ENCODE data around the gene RASGRF1. TPM values are rescaled to one million over a fixed set of nuclear protein-coding genes. Genes with fewer than 3 reads are reported as not detected.

The RASGRF1 gene
- polyA plus RNA-seq, 1 donor (not counting 4 experiments of a cell fraction or from before 2014, with no cell fraction given), result 0.08 TPM

- Histone ChIP-seq H3K9ac (ENCODE audit: control insufficient read depth, extremely low read depth, insufficient read depth, low read length) (no peak overlapping the region), H3K4me3 (ENCODE audit: control insufficient read depth in 2 of 3, extremely low read depth in 1 of 3, insufficient read depth in 2 of 3, low read depth in 1 of 3, low read length in 3 of 3) (no peak overlapping the region), H3K79me2 (ENCODE audit: control insufficient read depth, insufficient read depth, low read length) (no peaks in the 10 kb centered on the region), H3K36me3 (ENCODE audit: control insufficient read depth in 2 of 2, extremely low read depth in 1 of 2, insufficient read depth in 2 of 2, low read length in 2 of 2) (no peaks in the 10 kb centered on the region), H3K4me1 (ENCODE audit: control insufficient read depth, extremely low read depth, insufficient read depth, low read length) (peaks cover 24% of the 10 kb centered on the region), H3K27ac (ENCODE audit: control insufficient read depth, insufficient read depth, low read length) (no peak overlapping the region), H3K27me3 (ENCODE audit: control insufficient read depth, extremely low read depth, insufficient read depth, low read length) (no peaks in the 10 kb centered on the region), H3K4me2 (ENCODE audit: control insufficient read depth, extremely low read depth, insufficient read depth, low read depth, low read length) (no peak overlapping the region), H3K9me3 (ENCODE audit: control insufficient read depth, low read depth, low read length) (no peaks in the 10 kb centered on the region), H3K9me1 (ENCODE audit: control insufficient read depth, extremely low read depth, insufficient read depth, low read length) (no peaks in the 10 kb centered on the region), H4K20me1 (ENCODE audit: control insufficient read depth, extremely low read depth, insufficient read depth, low read length) (no peaks in the 10 kb centered on the region), H2AFZ (ENCODE audit: control insufficient read depth, low read length) (no peak overlapping the region)
- dilution Hi-C loops (cut with MboI; ENCODE audit: extremely low pct_ligation_motif_present, low sequenced_read_pairs), result no loop called here
- no peak for DNase-seq (ENCODE audit: low read depth, low spot score)
- FAIRE-seq, result no peak
- TF ChIP-seq, protein P1, sequence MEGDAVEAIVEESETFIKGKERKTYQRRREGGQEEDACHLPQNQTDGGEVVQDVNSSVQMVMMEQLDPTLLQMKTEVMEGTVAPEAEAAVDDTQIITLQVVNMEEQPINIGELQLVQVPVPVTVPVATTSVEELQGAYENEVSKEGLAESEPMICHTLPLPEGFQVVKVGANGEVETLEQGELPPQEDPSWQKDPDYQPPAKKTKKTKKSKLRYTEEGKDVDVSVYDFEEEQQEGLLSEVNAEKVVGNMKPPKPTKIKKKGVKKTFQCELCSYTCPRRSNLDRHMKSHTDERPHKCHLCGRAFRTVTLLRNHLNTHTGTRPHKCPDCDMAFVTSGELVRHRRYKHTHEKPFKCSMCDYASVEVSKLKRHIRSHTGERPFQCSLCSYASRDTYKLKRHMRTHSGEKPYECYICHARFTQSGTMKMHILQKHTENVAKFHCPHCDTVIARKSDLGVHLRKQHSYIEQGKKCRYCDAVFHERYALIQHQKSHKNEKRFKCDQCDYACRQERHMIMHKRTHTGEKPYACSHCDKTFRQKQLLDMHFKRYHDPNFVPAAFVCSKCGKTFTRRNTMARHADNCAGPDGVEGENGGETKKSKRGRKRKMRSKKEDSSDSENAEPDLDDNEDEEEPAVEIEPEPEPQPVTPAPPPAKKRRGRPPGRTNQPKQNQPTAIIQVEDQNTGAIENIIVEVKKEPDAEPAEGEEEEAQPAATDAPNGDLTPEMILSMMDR (optimal IDR thresholded peaks at IDR 0.05 in 1 of 3, IDR thresholded peaks at IDR 0.05 in 1 of 3, conservative IDR thresholded peaks at IDR 0.05 in 1 of 3; ENCODE audit: extremely low read depth in 1 of 3, insufficient read depth in 2 of 3, low read length in 3 of 3), result no peak
- TF ChIP-seq EZH2 (IDR thresholded peaks at IDR 0.05; ENCODE audit: low read length), result no peak
Observed at GRCh38 chr15:78991476-78991875, 99.1 kb downstream of the RASGRF1 start.

GRCh38 chr15:78990278-78990677 is 100.3 kb downstream of the RASGRF1 start:
- no peaks in the 10 kb centered on the region for H3K36me3 ChIP-seq (ENCODE audit: control insufficient read depth in 2 of 2, extremely low read depth in 1 of 2, insufficient read depth in 2 of 2, low read length in 2 of 2)
- DNase-seq (ENCODE audit: low read depth, low spot score) (no peak), FAIRE-seq (no peak)
- no peak overlapping the region for H3K27ac ChIP-seq (ENCODE audit: control insufficient read depth, insufficient read depth, low read length)
- no peaks in the 10 kb centered on the region for H3K9me3 ChIP-seq (ENCODE audit: control insufficient read depth, low read depth, low read length)
- H3K9me1 ChIP-seq (ENCODE audit: control insufficient read depth, extremely low read depth, insufficient read depth, low read length), result no peaks in the 10 kb centered on the region
- H2AFZ ChIP-seq (ENCODE audit: control insufficient read depth, low read length), result no peak overlapping the region
- no peak overlapping the region for H3K9ac ChIP-seq (ENCODE audit: control insufficient read depth, extremely low read depth, insufficient read depth, low read length)
- dilution Hi-C loops (cut with MboI; ENCODE audit: extremely low pct_ligation_motif_present, low sequenced_read_pairs), result no loop called here
- H3K27me3 ChIP-seq (ENCODE audit: control insufficient read depth, extremely low read depth, insufficient read depth, low read length), result no peaks in the 10 kb centered on the region
- no peaks in the 10 kb centered on the region for H3K79me2 ChIP-seq (ENCODE audit: control insufficient read depth, insufficient read depth, low read length)
- no peak overlapping the region for H3K4me3 ChIP-seq (ENCODE audit: control insufficient read depth in 2 of 3, extremely low read depth in 1 of 3, insufficient read depth in 2 of 3, low read depth in 1 of 3, low read length in 3 of 3)
- TF ChIP-seq, protein P1 (optimal IDR thresholded peaks at IDR 0.05 in 1 of 3, IDR thresholded peaks at IDR 0.05 in 1 of 3, conservative IDR thresholded peaks at IDR 0.05 in 1 of 3; ENCODE audit: extremely low read depth in 1 of 3, insufficient read depth in 2 of 3, low read length in 3 of 3), result no peak
- TF ChIP-seq EZH2 (IDR thresholded peaks at IDR 0.05; ENCODE audit: low read length), result no peak
- no peaks in the 10 kb centered on the region for H4K20me1 ChIP-seq (ENCODE audit: control insufficient read depth, extremely low read depth, insufficient read depth, low read length)
- peaks cover 24% of the 10 kb centered on the region for H3K4me1 ChIP-seq (ENCODE audit: control insufficient read depth, extremely low read depth, insufficient read depth, low read length)
- no peak overlapping the region for H3K4me2 ChIP-seq (ENCODE audit: control insufficient read depth, extremely low read depth, insufficient read depth, low read depth, low read length)
